ENCODE results near the gene BIRC6.
A peak's percentile ranks its signal among the peaks of the same experiment; 100 is the strongest.

The BIRC6 gene

GRCh38 chr2:32372519-32373182 is 15.8 kb downstream of the BIRC6 start:
- H3K36me3 ChIP-seq (ENCODE audit: control insufficient read depth in 4 of 4, insufficient read depth in 4 of 4, low read length in 3 of 4): peaks cover 0 to 9% (median under 1%) of the 10 kb centered on the region in 4 experiments
- no peak for DNase-seq
- POLR2A ChIA-PET: no interaction called here
- H3K4me3 ChIP-seq (ENCODE audit: control insufficient read depth in 1 of 7, extremely low read depth in 1 of 7, insufficient read depth in 4 of 7, low read depth in 2 of 7, low read length in 6 of 7): no peak overlapping the region
- no peaks in the 10 kb centered on the region for H3K9me3 ChIP-seq (ENCODE audit: control extremely low read depth in 1 of 5, control insufficient read depth in 4 of 5, insufficient read depth in 2 of 5, low read depth in 1 of 5, low read length in 4 of 5)
- CTCF ChIA-PET: no interaction called here
- 100% methylated on average over 3 of the region's 3 CpGs for WGBS (ENCODE audit: insufficient coverage)
- H3K4me1 ChIP-seq (ENCODE audit: control extremely low read depth in 1 of 4, control insufficient read depth in 4 of 4, insufficient read depth in 4 of 4, low read length in 3 of 4): peaks cover 0 to 4% (median 1%) of the 10 kb centered on the region in 4 experiments
- no peak overlapping the region for H3K27ac ChIP-seq (ENCODE audit: insufficient read depth in 1 of 2, low read depth in 1 of 2, low read length in 2 of 2, poor library complexity in 1 of 2, severe bottlenecking in 2 of 2)
- H3K27me3 ChIP-seq (replicated peaks in 2 of 5; ENCODE audit: control insufficient read depth in 4 of 5, insufficient read depth in 5 of 5, low read length in 4 of 5): no peaks in the 10 kb centered on the region

GRCh38 chr2:32375228-32375892 is 18.5 kb downstream of the BIRC6 start:
- Histone ChIP-seq H3K4me1 (ENCODE audit: control extremely low read depth in 1 of 4, control insufficient read depth in 4 of 4, insufficient read depth in 4 of 4, low read length in 3 of 4) (peaks cover 0 to 4% (median 1%) of the 10 kb centered on the region in 4 experiments), H3K36me3 (ENCODE audit: control insufficient read depth in 4 of 4, insufficient read depth in 4 of 4, low read length in 3 of 4) (peaks cover 0 to 9% (median 2%) of the 10 kb centered on the region in 4 experiments), H3K27me3 (replicated peaks in 2 of 5; ENCODE audit: control insufficient read depth in 4 of 5, insufficient read depth in 5 of 5, low read length in 4 of 5) (no peaks in the 10 kb centered on the region), H3K4me3 (ENCODE audit: control insufficient read depth in 1 of 7, extremely low read depth in 1 of 7, insufficient read depth in 4 of 7, low read depth in 2 of 7, low read length in 6 of 7) (no peak overlapping the region), H3K27ac (ENCODE audit: insufficient read depth in 1 of 2, low read depth in 1 of 2, low read length in 2 of 2, poor library complexity in 1 of 2, severe bottlenecking in 2 of 2) (no peak overlapping the region), H3K9me3 (ENCODE audit: control extremely low read depth in 1 of 5, control insufficient read depth in 4 of 5, insufficient read depth in 2 of 5, low read depth in 1 of 5, low read length in 4 of 5) (no peaks in the 10 kb centered on the region)
- 95% methylated on average over 7 of the region's 12 CpGs for WGBS (ENCODE audit: insufficient coverage)
- no peak for DNase-seq
- POLR2A ChIA-PET: no interaction called here
- CTCF ChIA-PET: interaction anchor here (1.7 kb wide), 1 partner anchor 12 kb away, joined by 3 read pairs; no protein-coding TSS in a partner anchor

- ChIA-PET POLR2A (interaction anchor here (0.6 kb wide), 1 partner anchor 147 kb away, joined by 4 read pairs; no protein-coding TSS in a partner anchor), CTCF (interaction anchor here (0.8 kb wide), 1 partner anchor 19 kb away, joined by 3 read pairs; no protein-coding TSS in a partner anchor)
- Histone ChIP-seq H3K36me3 (ENCODE audit: control insufficient read depth in 4 of 4, insufficient read depth in 4 of 4, low read length in 3 of 4) (peaks cover 2 to 13% (median 5%) of the 10 kb centered on the region in 4 experiments), H3K9me3 (ENCODE audit: control extremely low read depth in 1 of 5, control insufficient read depth in 4 of 5, insufficient read depth in 2 of 5, low read depth in 1 of 5, low read length in 4 of 5) (no peaks in the 10 kb centered on the region), H3K27me3 (replicated peaks in 2 of 5; ENCODE audit: control insufficient read depth in 4 of 5, insufficient read depth in 5 of 5, low read length in 4 of 5) (no peaks in the 10 kb centered on the region), H3K27ac (ENCODE audit: insufficient read depth in 1 of 2, low read depth in 1 of 2, low read length in 2 of 2, poor library complexity in 1 of 2, severe bottlenecking in 2 of 2) (no peak overlapping the region), H3K4me1 (ENCODE audit: control extremely low read depth in 1 of 4, control insufficient read depth in 4 of 4, insufficient read depth in 4 of 4, low read length in 3 of 4) (peaks cover 0 to 4% (median 1%) of the 10 kb centered on the region in 4 experiments), H3K4me3 (ENCODE audit: control insufficient read depth in 1 of 7, extremely low read depth in 1 of 7, insufficient read depth in 4 of 7, low read depth in 2 of 7, low read length in 6 of 7) (peak overlapping the region in 1 of 7 experiments; percentile 14)
- no peak for DNase-seq
These were observed 19.9 kb downstream of the BIRC6 start for GRCh38 chr2:32376756-32377155.

GRCh38 chr2:32377928-32378327 is 21.1 kb downstream of the BIRC6 start:
- CTCF ChIA-PET: no interaction called here

GRCh38 chr2:32379352-32379751 is 22.5 kb downstream of the BIRC6 start:
- Histone ChIP-seq H3K4me3 (ENCODE audit: control insufficient read depth in 1 of 7, extremely low read depth in 1 of 7, insufficient read depth in 4 of 7, low read depth in 2 of 7, low read length in 6 of 7) (no peak overlapping the region), H3K9me3 (ENCODE audit: control extremely low read depth in 1 of 5, control insufficient read depth in 4 of 5, insufficient read depth in 2 of 5, low read depth in 1 of 5, low read length in 4 of 5) (no peaks in the 10 kb centered on the region), H3K4me1 (ENCODE audit: control extremely low read depth in 1 of 4, control insufficient read depth in 4 of 4, insufficient read depth in 4 of 4, low read length in 3 of 4) (peaks cover 0 to 9% (median 4%) of the 10 kb centered on the region in 4 experiments), H3K27me3 (replicated peaks in 2 of 5; ENCODE audit: control insufficient read depth in 4 of 5, insufficient read depth in 5 of 5, low read length in 4 of 5) (no peaks in the 10 kb centered on the region), H3K27ac (ENCODE audit: insufficient read depth in 1 of 2, low read depth in 1 of 2, low read length in 2 of 2, poor library complexity in 1 of 2, severe bottlenecking in 2 of 2) (no peak overlapping the region), H3K36me3 (ENCODE audit: control insufficient read depth in 4 of 4, insufficient read depth in 4 of 4, low read length in 3 of 4) (peaks cover 10 to 23% (median 16%) of the 10 kb centered on the region in 4 experiments)
- DNase-seq: no peak
- POLR2A ChIA-PET: interaction anchor here (1.1 kb wide), 1 partner anchor 25 kb away, joined by 3 read pairs; no protein-coding TSS in a partner anchor
- CTCF ChIA-PET: interaction anchor here (1.6 kb wide), 1 partner anchor 11 kb away, joined by 3 read pairs; no protein-coding TSS in a partner anchor

More at GRCh38 chr2:32377928-32378327, 21.1 kb downstream of the BIRC6 start:
- Histone ChIP-seq H3K4me1 (ENCODE audit: control extremely low read depth in 1 of 4, control insufficient read depth in 4 of 4, insufficient read depth in 4 of 4, low read length in 3 of 4) (peaks cover 0 to 9% (median 4%) of the 10 kb centered on the region in 4 experiments), H3K36me3 (ENCODE audit: control insufficient read depth in 4 of 4, insufficient read depth in 4 of 4, low read length in 3 of 4) (peaks cover 6 to 20% (median 11%) of the 10 kb centered on the region in 4 experiments), H3K27ac (ENCODE audit: insufficient read depth in 1 of 2, low read depth in 1 of 2, low read length in 2 of 2, poor library complexity in 1 of 2, severe bottlenecking in 2 of 2) (no peak overlapping the region), H3K9me3 (ENCODE audit: control extremely low read depth in 1 of 5, control insufficient read depth in 4 of 5, insufficient read depth in 2 of 5, low read depth in 1 of 5, low read length in 4 of 5) (no peaks in the 10 kb centered on the region), H3K27me3 (replicated peaks in 2 of 5; ENCODE audit: control insufficient read depth in 4 of 5, insufficient read depth in 5 of 5, low read length in 4 of 5) (no peaks in the 10 kb centered on the region), H3K4me3 (ENCODE audit: control insufficient read depth in 1 of 7, extremely low read depth in 1 of 7, insufficient read depth in 4 of 7, low read depth in 2 of 7, low read length in 6 of 7) (no peak overlapping the region)
- no CpG with 5 or more reads among the region's 1 CpG for WGBS (ENCODE audit: insufficient coverage)
- DNase-seq: no peak
- POLR2A ChIA-PET: no interaction called here

- H3K36me3 ChIP-seq (ENCODE audit: control insufficient read depth in 4 of 4, insufficient read depth in 4 of 4, low read length in 3 of 4): peaks cover 27 to 56% (median 38%) of the 10 kb centered on the region in 4 experiments
- WGBS (ENCODE audit: insufficient coverage): 100% methylated on average over 1 of the region's 1 CpG
These were observed 27.0 kb downstream of the BIRC6 start for GRCh38 chr2:32383858-32384257.

GRCh38 chr2:32384529-32384928 is 27.7 kb downstream of the BIRC6 start:
- 100% methylated on average over 3 of the region's 4 CpGs for WGBS (ENCODE audit: insufficient coverage)
- ChIA-PET CTCF (interaction anchor here (0.8 kb wide), 1 partner anchor 8 kb away, joined by 3 read pairs; no protein-coding TSS in a partner anchor), POLR2A (no interaction called here)

More at GRCh38 chr2:32383858-32384257, 27.0 kb downstream of the BIRC6 start:
- Histone ChIP-seq H3K4me1 (ENCODE audit: control extremely low read depth in 1 of 4, control insufficient read depth in 4 of 4, insufficient read depth in 4 of 4, low read length in 3 of 4) (peaks cover 0 to 6% (median 2%) of the 10 kb centered on the region in 4 experiments), H3K9me3 (ENCODE audit: control extremely low read depth in 1 of 5, control insufficient read depth in 4 of 5, insufficient read depth in 2 of 5, low read depth in 1 of 5, low read length in 4 of 5) (no peaks in the 10 kb centered on the region), H3K27ac (ENCODE audit: insufficient read depth in 1 of 2, low read depth in 1 of 2, low read length in 2 of 2, poor library complexity in 1 of 2, severe bottlenecking in 2 of 2) (no peak overlapping the region), H3K4me3 (ENCODE audit: control insufficient read depth in 1 of 7, extremely low read depth in 1 of 7, insufficient read depth in 4 of 7, low read depth in 2 of 7, low read length in 6 of 7) (no peak overlapping the region), H3K27me3 (replicated peaks in 2 of 5; ENCODE audit: control insufficient read depth in 4 of 5, insufficient read depth in 5 of 5, low read length in 4 of 5) (no peaks in the 10 kb centered on the region)
- no peak for DNase-seq
- ChIA-PET POLR2A (no interaction called here), CTCF (interaction anchor here (0.7 to 0.8 kb wide), 2 partner anchors 9 to 1096 kb away, joined by 3 read pairs; no protein-coding TSS in a partner anchor)

More at GRCh38 chr2:32384529-32384928, 27.7 kb downstream of the BIRC6 start:
- Histone ChIP-seq H3K27ac (ENCODE audit: insufficient read depth in 1 of 2, low read depth in 1 of 2, low read length in 2 of 2, poor library complexity in 1 of 2, severe bottlenecking in 2 of 2) (no peak overlapping the region), H3K4me1 (ENCODE audit: control extremely low read depth in 1 of 4, control insufficient read depth in 4 of 4, insufficient read depth in 4 of 4, low read length in 3 of 4) (peaks cover 0 to 6% (median 2%) of the 10 kb centered on the region in 4 experiments), H3K4me3 (ENCODE audit: control insufficient read depth in 1 of 7, extremely low read depth in 1 of 7, insufficient read depth in 4 of 7, low read depth in 2 of 7, low read length in 6 of 7) (no peak overlapping the region), H3K36me3 (ENCODE audit: control insufficient read depth in 4 of 4, insufficient read depth in 4 of 4, low read length in 3 of 4) (peaks cover 27 to 56% (median 38%) of the 10 kb centered on the region in 4 experiments), H3K9me3 (ENCODE audit: control extremely low read depth in 1 of 5, control insufficient read depth in 4 of 5, insufficient read depth in 2 of 5, low read depth in 1 of 5, low read length in 4 of 5) (no peaks in the 10 kb centered on the region), H3K27me3 (replicated peaks in 2 of 5; ENCODE audit: control insufficient read depth in 4 of 5, insufficient read depth in 5 of 5, low read length in 4 of 5) (no peaks in the 10 kb centered on the region)
- DNase-seq: peak in 2 of 3 donors; percentile 15 to 22
